HCT116 (cell line): ENCODE results near the gene BMP2K. TPM values are rescaled to one million over a fixed set of nuclear protein-coding genes. Genes with fewer than 3 reads are reported as not detected.

Source experiments
- ATAC-seq: fragments of 200-7000 bp; cut with Tn5 transposase; 2 replicates; pipeline ENCODE4 v1.9.1; 2020; ENCODE audit warnings: mild to moderate bottlenecking, moderate library complexity
- BruUV-seq: library from RNA; stranded (reverse); fragments of 400-500 nt; replicated peaks from 2 replicates; lab custom pipeline; 2021; lab: Mats Ljungman, UMichigan
- CTCF ChIA-PET: fragments of 300-600 bp; sonication (Branson Sonifier 250); formaldehyde crosslinking; loops from one replicate; lab custom pipeline; 2021; ENCODE audit warnings: antibody characterized with exemption; lab: Charles Lee
- POLR2A ChIA-PET: fragments of 300-600, 350-600 bp; sonication (Branson Sonifier 250); formaldehyde crosslinking; loops from one replicate; lab custom pipeline; 2021; ENCODE audit warnings: antibody characterized with exemption; lab: Charles Lee
- RAD21 ChIA-PET, 2 experiments: fragments of 300-600 bp; sonication (Branson Sonifier 250); formaldehyde crosslinking; loops; one replicate each; lab custom pipeline; 2023; ENCODE audit warnings: low total read pairs in 2 of 2; ENCODE audit not compliant: uncharacterized antibody in 2 of 2, unreplicated experiment in 2 of 2, low non-redundant PET in 1 of 2; lab: Charles Lee
- DNase-seq: peaks from one replicate; pipeline ENCODE4 v3.0.0-alpha.2; 2010; ENCODE audit warnings: low read depth, low spot score
- H2AFZ ChIP-seq: fragments of 200-600 bp; shearing (Covaris generic), sonication (generic); 2 replicates; pipeline ENCODE4 v1.6.1; 2017; ENCODE audit warnings: low read depth, mixed run types, mixed read lengths, antibody characterized with exemption, low read length; ENCODE audit not compliant: poor library complexity, severe bottlenecking
- H3K27ac ChIP-seq: 2 replicates; pipeline ENCODE4 v1.5.1; 2012; ENCODE audit warnings: low read depth, low read length
- H3K27me3 ChIP-seq: fragments of 200-600 bp; sonication (generic); 2 replicates; pipeline ENCODE4 v1.6.1; 2016; ENCODE audit warnings: mixed run types, low read length, mixed read lengths; ENCODE audit not compliant: insufficient read depth
- H3K36me3 ChIP-seq, 2 experiments: fragments of 200-500 bp in 1 of 2; fragments of 200-600 bp in 1 of 2; sonication (Bioruptor generic) in 1 of 2; sonication (generic) in 1 of 2; 2 replicates each; pipeline versions ENCODE4 v1.5.1 to v1.6.1; 2014 to 2016; ENCODE audit warnings: low read length in 2 of 2, inconsistent platforms in 1 of 2, mixed read lengths in 1 of 2, mixed run types in 1 of 2; ENCODE audit not compliant: insufficient read depth in 2 of 2, control insufficient read depth in 1 of 2
- H3K4me1 ChIP-seq, 2 experiments: fragments of 200-600 bp in 1 of 2; sonication (generic) in 1 of 2; 2 replicates each; pipeline versions ENCODE4 v1.5.1 to v1.6.1; 2012 to 2017; ENCODE audit warnings: low read length in 2 of 2, inconsistent platforms in 1 of 2, mild to moderate bottlenecking in 1 of 2, mixed read lengths in 1 of 2, mixed run types in 1 of 2, moderate library complexity in 1 of 2; ENCODE audit not compliant: insufficient read depth in 2 of 2, control insufficient read depth in 1 of 2
- H3K4me2 ChIP-seq: fragments of 200-600 bp; sonication (generic); 2 replicates; pipeline ENCODE4 v1.6.1; 2017; ENCODE audit warnings: mixed run types, low read length, mixed read lengths
- H3K4me3 ChIP-seq, 2 experiments: fragments of 200-600 bp in 1 of 2; sonication (generic) in 1 of 2; replicated peaks in 1 of 2; 2 replicates each; pipeline ENCODE4 v1.5.1; 2011 to 2016; ENCODE audit warnings: low read length in 2 of 2, control low read depth in 1 of 2, low read depth in 1 of 2, mild to moderate bottlenecking in 1 of 2, mixed read lengths in 1 of 2, mixed run types in 1 of 2
- H3K79me2 ChIP-seq: fragments of 200-600 bp; sonication (generic); 2 replicates; pipeline ENCODE4 v1.6.1; 2017; ENCODE audit warnings: mild to moderate bottlenecking, mixed run types, low read length, moderate library complexity, mixed read lengths; ENCODE audit not compliant: insufficient read depth
- H3K9ac ChIP-seq: fragments of 200-600 bp; sonication (generic); 2 replicates; pipeline ENCODE4 v1.6.1; 2016; ENCODE audit warnings: low read length, mixed read lengths
- H3K9me2 ChIP-seq: fragments of 200-600 bp; sonication (generic), shearing (Covaris generic); 2 replicates; pipeline ENCODE4 v1.6.1; 2017; ENCODE audit warnings: mixed run types, mild to moderate bottlenecking, moderate library complexity; ENCODE audit not compliant: insufficient read depth
- H3K9me3 ChIP-seq, 2 experiments: fragments of 200-500 bp in 1 of 2; fragments of 200-600 bp in 1 of 2; sonication (Bioruptor generic) in 1 of 2; sonication (generic) in 1 of 2; 2 replicates each; pipeline ENCODE4 v1.6.1; 2014 to 2017; ENCODE audit warnings: low read length in 2 of 2, mixed read lengths in 2 of 2, inconsistent platforms in 1 of 2, low read depth in 1 of 2, mild to moderate bottlenecking in 1 of 2, mixed run types in 1 of 2, moderate library complexity in 1 of 2; ENCODE audit not compliant: control insufficient read depth in 1 of 2, insufficient read depth in 1 of 2
- H4K20me1 ChIP-seq: fragments of 200-600 bp; sonication (generic), shearing (Covaris generic); 2 replicates; pipeline ENCODE4 v1.6.1; 2017; ENCODE audit warnings: mixed run types, mild to moderate bottlenecking, moderate library complexity; ENCODE audit not compliant: insufficient read depth
- CEBPB ChIP-seq: IDR thresholded peaks from 2 replicates; pipeline ENCODE4 v1.6.1; 2012; ENCODE audit warnings: low read depth
- EGR1 ChIP-seq: IDR thresholded peaks from 2 replicates; pipeline ENCODE4 v1.6.1; 2012; ENCODE audit warnings: low read depth
- ELF1 ChIP-seq: IDR thresholded peaks from 2 replicates; pipeline ENCODE4 v1.6.1; 2012; ENCODE audit warnings: low read depth, borderline replicate concordance
- EZH2 ChIP-seq: fragments of 200-600 bp; sonication (generic); IDR thresholded peaks from 2 replicates; pipeline ENCODE4 v1.6.1; 2017; ENCODE audit warnings: antibody characterized with exemption, mixed run types
- EZH2phosphoT487 ChIP-seq: fragments of 200-600 bp; IDR thresholded peaks from 2 replicates; pipeline ENCODE4 v1.6.1; 2018; ENCODE audit warnings: antibody characterized with exemption, borderline replicate concordance
- FOSL1 ChIP-seq: IDR thresholded peaks from 2 replicates; pipeline ENCODE4 v1.6.1; 2012; ENCODE audit warnings: low read depth
- JUND ChIP-seq: IDR thresholded peaks from 2 replicates; pipeline ENCODE4 v1.6.1; 2012
- POLR2A ChIP-seq: IDR thresholded peaks from 2 replicates; pipeline ENCODE4 v1.7.0; 2011; ENCODE audit warnings: borderline replicate concordance; ENCODE audit not compliant: insufficient read depth, insufficient read length; ENCODE audit errors: extremely low read depth
- RAD21 ChIP-seq: IDR thresholded peaks from 2 replicates; pipeline ENCODE4 v1.6.1; 2012; ENCODE audit warnings: low read depth, mild to moderate bottlenecking
- SIN3A ChIP-seq: IDR thresholded peaks from 2 replicates; pipeline ENCODE4 v1.6.1; 2012; ENCODE audit warnings: low read depth
- SRF ChIP-seq: IDR thresholded peaks from 2 replicates; pipeline ENCODE4 v1.6.1; 2012; ENCODE audit warnings: low read depth
- TCF7L2 ChIP-seq: IDR thresholded peaks from 2 replicates; pipeline ENCODE4 v1.7.0; 2011; ENCODE audit warnings: borderline replicate concordance, inconsistent platforms; ENCODE audit not compliant: insufficient read depth, insufficient read length; ENCODE audit errors: extremely low read depth
- YY1 ChIP-seq: IDR thresholded peaks from 2 replicates; pipeline ENCODE4 v1.6.1; 2011; ENCODE audit warnings: low read length, low read depth, moderate library complexity, mild to moderate bottlenecking; ENCODE audit not compliant: insufficient replicate concordance; ENCODE audit errors: extremely low read depth
- ZFX ChIP-seq: fragments of 450-650 bp; IDR thresholded peaks from 2 replicates; pipeline ENCODE4 v1.6.1; 2017
- ZNF274 ChIP-seq: fragments of 200-500 bp; sonication (Bioruptor generic); IDR thresholded peaks from 2 replicates; pipeline ENCODE4 v1.6.1; 2014; ENCODE audit warnings: mild to moderate bottlenecking, low read depth, low read length, inconsistent platforms
- intact Hi-C: fragments of 100-400 bp; cut with micrococcal nuclease; formaldehyde crosslinking; loops from 2 replicates; pipeline ENCODE4 v1.10.0; 2022
- total RNA-seq: library from RNA; stranded (reverse); gene quantifications from one replicate; pipeline ENCODE4 v1.2.1, GENCODE V29; 2021; ENCODE audit not compliant: unreplicated experiment
- TF ChIP-seq, protein P1 (sequence below), 3 experiments: fragments of 200-600 bp in 1 of 3; sonication (generic) in 1 of 3; IDR thresholded peaks in 2 of 3; conservative IDR thresholded peaks in 1 of 3; 2 replicates each; pipeline ENCODE4 v1.5.1; 2012 to 2017; ENCODE audit warnings: low read depth in 2 of 3, low read length in 2 of 3, antibody characterized with exemption in 1 of 3, borderline replicate concordance in 1 of 3, control low read depth in 1 of 3, mild to moderate bottlenecking in 1 of 3, mixed read lengths in 1 of 3, mixed run types in 1 of 3, moderate library complexity in 1 of 3; ENCODE audit not compliant: insufficient read depth in 1 of 3
- TF ChIP-seq, protein P2 (sequence below): IDR thresholded peaks from 2 replicates; pipeline ENCODE4 v1.6.1; 2011; ENCODE audit warnings: mild to moderate bottlenecking, low read length, moderate library complexity; ENCODE audit not compliant: insufficient replicate concordance; ENCODE audit errors: extremely low read depth
- TF ChIP-seq, protein P3 (sequence below): IDR thresholded peaks from 2 replicates; pipeline ENCODE4 v1.6.1; 2012
- TF ChIP-seq, protein P4 (sequence below): IDR thresholded peaks from 2 replicates; pipeline ENCODE4 v1.6.1; 2012

BMP2K gene
- total RNA-seq, 1 experiment from 2014 or later: 27.7 TPM

DNA sequence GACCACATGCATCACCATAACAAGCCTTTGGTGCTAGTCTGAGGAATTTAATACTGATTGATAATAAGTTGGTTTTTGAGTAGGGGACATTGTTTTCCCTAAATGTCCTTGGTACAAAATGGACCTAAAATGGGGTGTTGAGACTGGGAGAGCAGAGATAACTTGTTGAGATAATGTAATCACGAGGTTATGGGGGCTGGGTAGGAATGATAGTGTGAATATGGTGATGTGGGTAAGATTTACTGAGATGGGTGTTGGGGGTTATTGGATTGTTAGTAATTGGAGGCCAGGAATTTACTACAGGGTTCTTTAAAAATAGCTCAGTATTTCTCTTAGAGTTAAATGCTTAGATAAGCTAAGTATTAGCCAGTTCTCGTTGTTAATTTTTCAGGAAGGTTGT, 3.9 kb downstream of the BMP2K start:
- ATAC-seq: no peak
- Histone ChIP-seq H3K4me2 (no peak overlapping the region), H4K20me1 (0 out of 2 replicates have a peak, but pooled peaks cover 6% of the 10 kb centered on the region), H2AFZ (no peak overlapping the region), H3K4me1 (peaks cover 4 to 15% of the 10 kb centered on the region in 2 experiments; a peak in 3 of 4 replicates), H3K9me3 (no peaks in the 10 kb centered on the region), H3K36me3 (no peaks in the 10 kb centered on the region), H3K9ac (no peak overlapping the region), H3K9me2 (no peaks in the 10 kb centered on the region), H3K27ac (no peak overlapping the region), H3K27me3 (no peaks in the 10 kb centered on the region), H3K79me2 (peaks cover 78% of the 10 kb centered on the region), H3K4me3 (no peak overlapping the region)
- TF ChIP-seq SRF (no peak), SIN3A (no peak), FOSL1 (no peak), EZH2phosphoT487 (no peak), EZH2 (no peak), POLR2A (no peak), JUND (no peak), EGR1 (no peak), ZFX (no peak), TCF7L2 (no peak), YY1 (no peak), ZNF274 (no peak), ELF1 (no peak), RAD21 (no peak), CEBPB (no peak)
- TF ChIP-seq, protein P1, sequence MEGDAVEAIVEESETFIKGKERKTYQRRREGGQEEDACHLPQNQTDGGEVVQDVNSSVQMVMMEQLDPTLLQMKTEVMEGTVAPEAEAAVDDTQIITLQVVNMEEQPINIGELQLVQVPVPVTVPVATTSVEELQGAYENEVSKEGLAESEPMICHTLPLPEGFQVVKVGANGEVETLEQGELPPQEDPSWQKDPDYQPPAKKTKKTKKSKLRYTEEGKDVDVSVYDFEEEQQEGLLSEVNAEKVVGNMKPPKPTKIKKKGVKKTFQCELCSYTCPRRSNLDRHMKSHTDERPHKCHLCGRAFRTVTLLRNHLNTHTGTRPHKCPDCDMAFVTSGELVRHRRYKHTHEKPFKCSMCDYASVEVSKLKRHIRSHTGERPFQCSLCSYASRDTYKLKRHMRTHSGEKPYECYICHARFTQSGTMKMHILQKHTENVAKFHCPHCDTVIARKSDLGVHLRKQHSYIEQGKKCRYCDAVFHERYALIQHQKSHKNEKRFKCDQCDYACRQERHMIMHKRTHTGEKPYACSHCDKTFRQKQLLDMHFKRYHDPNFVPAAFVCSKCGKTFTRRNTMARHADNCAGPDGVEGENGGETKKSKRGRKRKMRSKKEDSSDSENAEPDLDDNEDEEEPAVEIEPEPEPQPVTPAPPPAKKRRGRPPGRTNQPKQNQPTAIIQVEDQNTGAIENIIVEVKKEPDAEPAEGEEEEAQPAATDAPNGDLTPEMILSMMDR (IDR thresholded peaks at IDR 0.05 in 2 of 3, conservative IDR thresholded peaks at IDR 0.05 in 1 of 3; ENCODE audit: borderline replicate concordance in 1 of 3, insufficient read depth in 1 of 3, low read depth in 2 of 3, low read length in 2 of 3): no peak
- TF ChIP-seq, protein P2, sequence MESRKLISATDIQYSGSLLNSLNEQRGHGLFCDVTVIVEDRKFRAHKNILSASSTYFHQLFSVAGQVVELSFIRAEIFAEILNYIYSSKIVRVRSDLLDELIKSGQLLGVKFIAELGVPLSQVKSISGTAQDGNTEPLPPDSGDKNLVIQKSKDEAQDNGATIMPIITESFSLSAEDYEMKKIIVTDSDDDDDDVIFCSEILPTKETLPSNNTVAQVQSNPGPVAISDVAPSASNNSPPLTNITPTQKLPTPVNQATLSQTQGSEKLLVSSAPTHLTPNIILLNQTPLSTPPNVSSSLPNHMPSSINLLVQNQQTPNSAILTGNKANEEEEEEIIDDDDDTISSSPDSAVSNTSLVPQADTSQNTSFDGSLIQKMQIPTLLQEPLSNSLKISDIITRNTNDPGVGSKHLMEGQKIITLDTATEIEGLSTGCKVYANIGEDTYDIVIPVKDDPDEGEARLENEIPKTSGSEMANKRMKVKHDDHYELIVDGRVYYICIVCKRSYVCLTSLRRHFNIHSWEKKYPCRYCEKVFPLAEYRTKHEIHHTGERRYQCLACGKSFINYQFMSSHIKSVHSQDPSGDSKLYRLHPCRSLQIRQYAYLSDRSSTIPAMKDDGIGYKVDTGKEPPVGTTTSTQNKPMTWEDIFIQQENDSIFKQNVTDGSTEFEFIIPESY: no peak
- TF ChIP-seq, protein P3, sequence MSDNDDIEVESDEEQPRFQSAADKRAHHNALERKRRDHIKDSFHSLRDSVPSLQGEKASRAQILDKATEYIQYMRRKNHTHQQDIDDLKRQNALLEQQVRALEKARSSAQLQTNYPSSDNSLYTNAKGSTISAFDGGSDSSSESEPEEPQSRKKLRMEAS: no peak
- TF ChIP-seq, protein P4, sequence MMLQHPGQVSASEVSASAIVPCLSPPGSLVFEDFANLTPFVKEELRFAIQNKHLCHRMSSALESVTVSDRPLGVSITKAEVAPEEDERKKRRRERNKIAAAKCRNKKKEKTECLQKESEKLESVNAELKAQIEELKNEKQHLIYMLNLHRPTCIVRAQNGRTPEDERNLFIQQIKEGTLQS: no peak
- ChIA-PET POLR2A (no interaction called here), CTCF (no interaction called here), RAD21 (no interaction called here)
- BruUV-seq: no TSS peak
- intact Hi-C loops: no loop called here
- no peak for DNase-seq
